ENCODE data around the gene NDUFB5. TPM values are rescaled to one million over a fixed set of nuclear protein-coding genes. Genes with fewer than 3 reads are reported as not detected.

NDUFB5 gene
- total RNA-seq (100 to 1,000 TPM; 107 to 216 (median 193) TPM), polyA plus RNA-seq (100 to 1,000 TPM; 106 to 184 (median 147) TPM)

GRCh38 chr3:179604321-179605078, at the start of gene NDUFB5, which contains the start of gene MRPL47:
Gene NDUFB5 (plus strand): TSS chr3:179604794. CDS start chr3:179604816, 22 bp downstream.
Gene MRPL47 (minus strand): TSS chr3:179604638. CDS start chr3:179604624, 14 bp downstream.
- H3K27ac ChIP-seq, result peak within 1 kb of the TSS; percentile 89 to 95 (median 92)
- peaks cover 0 to 39% (median 21%) of the 10 kb centered on the region in 4 donors for H3K36me3 ChIP-seq
- peak; percentile 90 to 91 for TF ChIP-seq POLR2A (IDR thresholded peaks at IDR 0.05)
- TF ChIP-seq POLR2AphosphoS5 (IDR thresholded peaks at IDR 0.05), result peak; percentile 93 to 98 (median 96)
- TF ChIP-seq, protein P1, sequence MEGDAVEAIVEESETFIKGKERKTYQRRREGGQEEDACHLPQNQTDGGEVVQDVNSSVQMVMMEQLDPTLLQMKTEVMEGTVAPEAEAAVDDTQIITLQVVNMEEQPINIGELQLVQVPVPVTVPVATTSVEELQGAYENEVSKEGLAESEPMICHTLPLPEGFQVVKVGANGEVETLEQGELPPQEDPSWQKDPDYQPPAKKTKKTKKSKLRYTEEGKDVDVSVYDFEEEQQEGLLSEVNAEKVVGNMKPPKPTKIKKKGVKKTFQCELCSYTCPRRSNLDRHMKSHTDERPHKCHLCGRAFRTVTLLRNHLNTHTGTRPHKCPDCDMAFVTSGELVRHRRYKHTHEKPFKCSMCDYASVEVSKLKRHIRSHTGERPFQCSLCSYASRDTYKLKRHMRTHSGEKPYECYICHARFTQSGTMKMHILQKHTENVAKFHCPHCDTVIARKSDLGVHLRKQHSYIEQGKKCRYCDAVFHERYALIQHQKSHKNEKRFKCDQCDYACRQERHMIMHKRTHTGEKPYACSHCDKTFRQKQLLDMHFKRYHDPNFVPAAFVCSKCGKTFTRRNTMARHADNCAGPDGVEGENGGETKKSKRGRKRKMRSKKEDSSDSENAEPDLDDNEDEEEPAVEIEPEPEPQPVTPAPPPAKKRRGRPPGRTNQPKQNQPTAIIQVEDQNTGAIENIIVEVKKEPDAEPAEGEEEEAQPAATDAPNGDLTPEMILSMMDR (IDR thresholded peaks at IDR 0.05), result no peak
- WGBS, 2 donors, result 0% methylated on average over 45 of the region's 45 CpGs
- intact Hi-C loops (cut with DNase I), result loop anchor here (2.0 to 10.0 kb wide), 3 partner anchors 42 to 260 kb away; partner anchors contain the start of genes ACTL6A, MFN1 and USP13
- H3K9me3 ChIP-seq, result no peaks in the 10 kb centered on the region
- peak; percentile 97 for DNase-seq
- no peaks in the 10 kb centered on the region for H3K27me3 ChIP-seq
- peaks cover 0 to 44% (median 28%) of the 10 kb centered on the region in 4 donors for H3K4me1 ChIP-seq
- H3K4me3 ChIP-seq, result peak within 1 kb of the TSS; percentile 78 to 88 (median 80)

DNA sequence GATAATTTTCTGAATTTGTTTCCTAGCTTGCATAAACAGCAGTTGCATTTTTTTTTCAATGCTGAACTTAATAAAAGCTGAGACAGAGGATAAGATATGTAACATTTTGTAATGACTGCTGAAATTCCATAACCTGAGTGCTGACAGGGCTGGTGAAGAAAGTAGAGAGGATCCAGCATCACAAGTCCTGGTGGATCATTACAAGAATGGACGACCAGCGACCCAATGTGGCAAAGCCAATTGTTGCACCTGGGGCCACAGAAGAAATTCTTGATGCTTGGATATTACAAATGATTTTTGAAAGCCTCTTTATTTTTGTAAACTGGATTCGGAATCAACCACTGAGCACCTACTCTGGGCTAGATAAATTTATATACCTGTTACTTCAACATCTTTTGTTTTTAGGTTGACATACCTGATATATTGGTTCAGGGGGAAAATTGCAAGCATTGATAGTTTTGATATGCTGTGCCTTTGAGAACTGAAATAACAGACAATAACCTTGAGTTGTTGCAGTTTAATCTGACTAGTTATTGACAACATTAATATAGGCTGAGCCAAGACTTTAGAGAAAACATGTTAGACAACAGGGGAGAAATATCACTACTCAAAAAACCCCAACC, 45.7 kb upstream of the NDUFB5 start:
- intact Hi-C loops (cut with DNase I), result loop anchor here (2.0 kb wide), 1 partner anchor 138 kb away; no protein-coding TSS in a partner anchor
- peak; percentile 80 for DNase-seq
- Histone ChIP-seq H3K4me3 (no peak overlapping the region), H3K27me3 (no peaks in the 10 kb centered on the region), H3K9me3 (no peaks in the 10 kb centered on the region), H3K27ac (no peak overlapping the region), H3K4me1 (peaks cover 0 to 10% (median 5%) of the 10 kb centered on the region in 4 donors), H3K36me3 (no peaks in the 10 kb centered on the region)
- no peak for TF ChIP-seq POLR2A (IDR thresholded peaks at IDR 0.05)
- TF ChIP-seq, protein P1 (IDR thresholded peaks at IDR 0.05), result peak; percentile 57 to 78 (median 62)
- WGBS, 2 donors, result 3 to 6% methylated on average over 3 of the region's 3 CpGs

GRCh38 chr3:179560791-179561190, 43.8 kb upstream of the NDUFB5 start:
- intact Hi-C loops (cut with DNase I), result loop anchor here (5.0 kb wide), 1 partner anchor 42 kb away; the partner anchor contains the start of genes MRPL47 and NDUFB5
- H3K4me3 ChIP-seq, result no peak overlapping the region
- H3K36me3 ChIP-seq, result no peaks in the 10 kb centered on the region
- DNase-seq, result no peak
- 85 to 92% methylated on average over 1 of the region's 1 CpG for WGBS, 2 donors
- no peaks in the 10 kb centered on the region for H3K9me3 ChIP-seq
- no peak overlapping the region for H3K27ac ChIP-seq
- H3K27me3 ChIP-seq, result no peaks in the 10 kb centered on the region
- H3K4me1 ChIP-seq, result peaks cover 0 to 17% (median 12%) of the 10 kb centered on the region in 4 donors
- TF ChIP-seq POLR2A (IDR thresholded peaks at IDR 0.05) (no peak), POLR2AphosphoS5 (IDR thresholded peaks at IDR 0.05) (no peak), EP300 (IDR thresholded peaks at IDR 0.05) (no peak)
- TF ChIP-seq, protein P1 (IDR thresholded peaks at IDR 0.05), result no peak

DNA sequence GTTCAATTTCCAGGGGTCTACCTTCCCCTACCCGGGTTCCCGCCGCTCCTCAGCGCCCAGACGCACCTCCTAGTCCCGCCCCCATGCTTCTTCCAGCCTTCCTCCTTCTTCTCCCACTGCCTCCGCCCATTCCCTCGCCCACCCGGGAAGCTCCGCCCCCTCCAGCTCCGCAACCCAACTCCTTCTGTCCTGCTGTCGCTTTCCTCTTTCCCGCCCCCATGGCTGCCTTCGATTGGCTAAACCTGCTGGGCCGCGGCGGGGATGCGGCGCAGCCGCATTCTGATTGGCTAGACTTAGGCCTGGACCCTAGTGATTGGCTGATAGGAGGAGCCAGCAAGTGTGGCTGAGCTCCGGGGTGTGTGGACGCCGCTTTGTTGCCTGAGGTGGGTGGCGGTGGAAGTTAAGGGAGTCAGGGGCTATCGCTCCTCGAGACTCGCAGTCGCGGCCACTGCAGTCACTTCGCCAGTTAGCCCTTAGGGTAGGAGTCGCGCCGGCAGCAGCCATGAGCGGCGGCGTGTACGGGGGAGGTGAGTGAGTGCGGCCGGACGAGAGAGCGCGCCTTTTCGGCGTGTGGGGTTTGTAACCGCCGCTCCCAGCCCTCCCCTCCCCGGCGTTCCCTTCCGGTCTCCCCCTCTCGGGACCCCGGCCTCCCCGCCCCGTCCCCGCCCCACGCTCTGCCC, 41.9 kb upstream of the NDUFB5 start, which contains the start of gene ACTL6A:
TSS of gene ACTL6A (plus strand) at position 336 of the 680 bp plus-strand sequence. CDS start at position 503, 167 bp downstream.
- WGBS, 2 donors, result 0 to 1% methylated on average over 55 of the region's 55 CpGs
- DNase-seq, result peak; percentile 100
- intact Hi-C loops (cut with DNase I), result loop anchor here (2.0 to 5.0 kb wide), 5 partner anchors 40 to 414 kb away; partner anchors contain the start of genes GNB4, MFN1, MRPL47 and NDUFB5
- H3K27me3 ChIP-seq, result no peaks in the 10 kb centered on the region
- peak within 1 kb of the TSS; percentile 83 to 92 (median 88) for H3K27ac ChIP-seq
- H3K4me1 ChIP-seq, result peaks cover 0 to 17% (median 12%) of the 10 kb centered on the region in 4 donors
- no peaks in the 10 kb centered on the region for H3K9me3 ChIP-seq
- TF ChIP-seq POLR2A (IDR thresholded peaks at IDR 0.05) (peak; percentile 57 to 64), POLR2AphosphoS5 (IDR thresholded peaks at IDR 0.05) (peak; percentile 63 to 89 (median 88)), EP300 (IDR thresholded peaks at IDR 0.05) (no peak)
- TF ChIP-seq, protein P1 (IDR thresholded peaks at IDR 0.05), result no peak
- H3K4me3 ChIP-seq, result peak within 1 kb of the TSS; percentile 75 to 90 (median 79)
- H3K36me3 ChIP-seq, result no peaks in the 10 kb centered on the region

Data from sigmoid colon (tissue), 7 donors.